ENCODE measurements around the gene SMG6.
A peak's percentile ranks its signal among the peaks of the same experiment; 100 is the strongest.
"Not testable (repeated sequence)": the region's sequence is repeated elsewhere in the genome, so short reads cannot be mapped to it uniquely, and the experiment has no call there.

SMG6 gene

GRCh38 chr17:2304931-2305330 lies 1.3 kb upstream of the SMG6 start:
- DNase-seq (ENCODE audit: low read depth in 2 of 2): no peak

- DNase-seq (ENCODE audit: low read depth in 2 of 2): no peak
Observed at GRCh38 chr17:2302778-2303203, 794 bp downstream of the SMG6 start.

- no peak for DNase-seq (ENCODE audit: low read depth in 2 of 2)
Observed at GRCh38 chr17:2299756-2300155, 3.8 kb downstream of the SMG6 start.

- no peak for DNase-seq (ENCODE audit: low read depth in 2 of 2)
Observed at GRCh38 chr17:2299136-2299535, 4.4 kb downstream of the SMG6 start.

GRCh38 chr17:2297023-2297422 lies 6.6 kb downstream of the SMG6 start:
- DNase-seq (ENCODE audit: low read depth in 2 of 2): no peak

- no peak for DNase-seq (ENCODE audit: low read depth in 2 of 2)
Observed at GRCh38 chr17:2295575-2295974, 8.0 kb downstream of the SMG6 start.

- DNase-seq (ENCODE audit: low read depth in 2 of 2): no peak
Observed at GRCh38 chr17:2292100-2292499, 11.5 kb downstream of the SMG6 start.

- no peak for DNase-seq (ENCODE audit: low read depth in 2 of 2)
Observed at GRCh38 chr17:2289878-2290478, 13.6 kb downstream of the SMG6 start.

- no peak for DNase-seq (ENCODE audit: low read depth in 2 of 2)
Observed at GRCh38 chr17:2283302-2283701, 20.3 kb downstream of the SMG6 start.

GRCh38 chr17:2282297-2282873 lies 21.2 kb downstream of the SMG6 start:
- no peak for DNase-seq (ENCODE audit: low read depth in 2 of 2)

GRCh38 chr17:2279707-2280106 lies 23.9 kb downstream of the SMG6 start:
- DNase-seq (ENCODE audit: low read depth in 2 of 2): no peak

GRCh38 chr17:2277429-2278170 lies 26.0 kb downstream of the SMG6 start:
- DNase-seq (ENCODE audit: low read depth in 2 of 2): no peak

- no peak for DNase-seq (ENCODE audit: low read depth in 2 of 2)
Observed at GRCh38 chr17:2275722-2276121, 27.9 kb downstream of the SMG6 start.

- no peak for DNase-seq (ENCODE audit: low read depth in 2 of 2)
Observed at GRCh38 chr17:2274414-2274813, 29.2 kb downstream of the SMG6 start.

GRCh38 chr17:2271985-2272702 lies 31.4 kb downstream of the SMG6 start:
- no peak for DNase-seq (ENCODE audit: low read depth in 2 of 2)

- DNase-seq (ENCODE audit: low read depth in 2 of 2): no peak
Observed at GRCh38 chr17:2267354-2267753, 36.2 kb downstream of the SMG6 start.

- DNase-seq (ENCODE audit: low read depth in 2 of 2): no peak
Observed at GRCh38 chr17:2266865-2267228, 36.7 kb downstream of the SMG6 start.

GRCh38 chr17:2266045-2266864 lies 37.3 kb downstream of the SMG6 start:
- DNase-seq (ENCODE audit: low read depth in 2 of 2): peak; percentile 80 to 92

- DNase-seq (ENCODE audit: low read depth in 2 of 2): not testable (repeated sequence)
Observed at GRCh38 chr17:2265166-2265565, 38.4 kb downstream of the SMG6 start.

- DNase-seq (ENCODE audit: low read depth in 2 of 2): no peak
Observed at GRCh38 chr17:2264067-2264860, 39.3 kb downstream of the SMG6 start.

Data from stimulated activated CD8-positive, alpha-beta memory T cell treated with anti-CD3 and anti-CD28 coated beads, Interleukin-7, amount 100 ng/mL, for 4 hours (primary cell).